Measurements from ENCODE around the gene HSPA4. TPM values are rescaled to one million over a fixed set of nuclear protein-coding genes. Genes with fewer than 3 reads are reported as not detected.

The HSPA4 gene
- total RNA-seq, 1 donor from 2014 or later = 90.5 TPM

DNA sequence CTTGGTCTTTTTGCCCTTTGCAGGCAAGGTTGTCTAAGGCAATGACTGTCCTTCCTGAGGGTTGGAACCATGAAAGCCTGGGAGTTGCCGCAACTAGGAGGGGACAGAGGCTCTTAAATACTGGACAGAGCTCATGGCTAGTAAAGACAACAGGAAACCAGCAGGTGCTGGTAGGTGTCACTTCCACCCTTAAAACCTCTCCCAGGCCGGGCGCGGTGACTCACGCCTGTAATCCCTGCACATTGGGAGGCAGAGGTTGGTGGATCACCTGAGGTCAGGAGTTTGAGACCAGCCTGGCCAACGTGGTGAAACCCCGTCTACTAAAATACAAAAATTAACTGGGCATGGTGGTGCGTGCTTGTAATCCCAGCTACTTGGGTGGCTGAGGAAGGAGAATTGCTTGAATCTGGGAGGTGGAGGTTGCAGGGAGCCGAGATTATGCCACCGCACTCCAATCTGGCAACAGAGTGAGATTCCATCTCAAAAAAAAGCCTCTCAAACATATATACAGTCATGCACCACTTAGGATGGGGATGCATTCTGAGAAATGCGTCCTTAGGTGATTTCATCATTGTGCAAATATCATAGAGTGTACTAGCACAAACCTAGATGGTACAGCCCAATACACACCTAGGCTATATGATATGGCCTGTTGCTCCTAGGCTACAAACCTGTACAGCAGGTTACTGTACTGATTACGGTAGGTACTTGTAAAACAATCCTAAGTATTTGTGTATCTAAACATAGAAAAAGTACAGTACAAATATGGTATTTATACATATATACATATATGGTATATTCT lies 102.7 kb downstream of the HSPA4 start:
- DNase-seq (ENCODE audit: extremely low read depth, low read depth, low spot score) = no peak

DNA sequence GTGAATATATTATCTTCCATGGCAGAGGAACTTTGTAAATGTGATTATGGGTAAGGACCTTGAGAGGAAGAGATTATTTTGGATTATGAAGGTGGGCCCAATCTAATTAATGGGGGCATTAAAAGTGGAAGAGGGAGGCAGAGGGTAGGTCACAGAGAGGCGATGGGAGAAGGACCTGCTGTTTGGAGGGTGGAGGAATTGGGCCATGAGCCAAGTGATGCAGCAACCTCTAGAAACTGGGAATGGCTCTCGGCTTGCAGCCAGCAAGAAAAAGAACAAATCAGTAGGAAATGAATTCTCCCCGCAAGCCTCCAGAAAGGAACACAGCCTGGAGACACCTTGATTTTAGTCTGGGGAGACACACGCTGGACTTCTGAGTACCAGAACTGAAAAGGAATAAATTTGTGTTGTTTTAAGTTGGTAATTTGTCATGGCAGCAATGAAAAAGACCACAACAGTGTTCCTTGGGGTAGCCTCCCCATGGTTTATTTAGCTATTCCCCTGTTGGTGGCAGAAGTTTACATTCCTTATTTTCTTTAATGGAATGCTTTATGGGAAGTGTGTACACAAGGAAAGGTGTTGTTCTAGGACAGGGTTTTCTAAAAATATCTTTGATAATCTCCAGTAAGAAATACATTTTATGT lies 103.6 kb downstream of the HSPA4 start:
- no peak for DNase-seq (ENCODE audit: extremely low read depth, low read depth, low spot score)

Other genes starting within 250 kb of the HSPA4 start
- gene SOWAHA, start 238.7 kb upstream of the HSPA4 start, total RNA-seq = not detected in 2 replicates
- 12.1 and 18.2 TPM in 2 replicates for gene SHROOM1, start 221.4 kb upstream of the HSPA4 start, total RNA-seq
- 0.35 TPM in 1 of 2 replicates, not detected in the other for gene GDF9, start 185.5 kb upstream of the HSPA4 start, total RNA-seq
- gene UQCRQ, start 185.4 kb upstream of the HSPA4 start, total RNA-seq = 158 and 165 TPM in 2 replicates
- 0.10 and 0.76 TPM in 2 replicates for gene LEAP2, start 178.3 kb upstream of the HSPA4 start, total RNA-seq
- gene AFF4, start 88.4 kb upstream of the HSPA4 start, total RNA-seq = 64.6 and 70.6 TPM in 2 replicates
- 21.4 and 21.7 TPM in 2 replicates for gene ZCCHC10, start 25.5 kb upstream of the HSPA4 start, total RNA-seq